K562 (cell line): ENCODE results near the gene SIAE. TPM values are rescaled to one million over a fixed set of nuclear protein-coding genes. Genes with fewer than 3 reads are reported as not detected.

Experiments used
- CBX3 ChIP-seq, 2 experiments: IDR thresholded peaks; 1 replicate in 1 of 2; 2 replicates in 1 of 2; pipeline ENCODE4 v1.6.1; 2012; ENCODE audit warnings: inconsistent platforms in 2 of 2, low read length in 2 of 2, borderline replicate concordance in 1 of 2, control low read depth in 1 of 2
- HOXB6 ChIP-seq: fragments of 250-450 bp; sonication (Bioruptor Pico); IDR thresholded peaks from 2 replicates; pipeline ENCODE4 v1.5.1; 2022; ENCODE audit warnings: mild to moderate bottlenecking, borderline replicate concordance
- REST ChIP-seq, 2 experiments: fragments of 450-650 bp; formaldehyde crosslinking in 1 of 2; IDR thresholded peaks; 2 replicates each; pipeline versions ENCODE4 v1.4.0 to v1.6.1; 2014 to 2020; ENCODE audit warnings: mild to moderate bottlenecking in 2 of 2, borderline replicate concordance in 1 of 2, low read depth in 1 of 2
- ZBTB1 ChIP-seq: sonication (generic); formaldehyde crosslinking; IDR thresholded peaks from 2 replicates; pipeline ENCODE4 v1.8.1; 2023; ENCODE audit warnings: missing genetic modification reagents, low read depth, mild to moderate bottlenecking, borderline replicate concordance
- ZNF655 ChIP-seq: fragments of 250-450 bp; sonication (Bioruptor Pico); IDR thresholded peaks from 2 replicates; pipeline ENCODE4 v1.5.0; 2021
- polyA plus RNA-seq, 8 experiments: library from polyadenylated mRNA; depleted of rRNA in 4 of 8; stranded (reverse) in 5 of 8; unstranded in 3 of 8; fragments of >200 nt; fragmentation: Nextera tagmentation in 2 of 8; fragmentation: Illumina TruSeq in 1 of 8; extraction: Ambion mirVana in 2 of 8; extraction: Trizol in 1 of 8; gene quantifications; 2 replicates each; pipeline versions ENCODE4 v1.2.1 to v1.2.3, GENCODE V29; 2011 to 2014; ENCODE audit warnings: inconsistent platforms in 1 of 8, missing spikeins in 1 of 8
- total RNA-seq, 7 experiments: library from RNA; depleted of rRNA in 6 of 7; stranded (reverse); fragments of >200 nt in 6 of 7; fragmentation: Illumina TruSeq in 2 of 7; extraction: Trizol in 2 of 7; gene quantifications; 2 replicates each; pipeline versions ENCODE4 v1.2.1 to v1.2.3, GENCODE V29; 2011 to 2021; ENCODE audit warnings: low replicate concordance in 1 of 7

The SIAE gene
- total and polyA plus RNA-seq, 9 of the 15 experiments (the other 6 are each of a cell fraction or from before 2014, with no cell fraction given): 0.89 to 9.6 (median 3.7) TPM

DNA sequence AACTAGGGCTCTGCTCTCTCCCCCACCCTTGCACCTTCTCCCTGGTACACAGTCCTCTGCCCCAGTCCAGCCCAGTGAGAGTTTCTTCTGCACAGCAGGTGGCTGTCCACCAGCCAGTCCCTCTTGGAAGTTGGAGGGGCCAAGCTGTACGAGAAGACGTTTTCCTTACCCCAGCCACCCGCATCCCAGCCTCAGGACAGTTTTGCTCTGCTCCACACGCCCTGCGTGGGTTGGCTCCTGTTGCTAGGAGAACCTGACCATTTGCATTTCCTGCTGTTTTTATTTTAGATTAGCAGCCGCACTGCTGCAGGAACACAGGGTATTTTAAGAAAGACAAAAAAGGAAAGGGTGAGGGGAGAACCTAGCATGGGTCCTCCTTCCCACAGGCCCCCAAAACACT, 48.6 kb upstream of the SIAE start (continued):
- TF ChIP-seq REST (IDR thresholded peaks at IDR 0.05; ENCODE audit: borderline replicate concordance): no peak
- no peak for TF ChIP-seq REST (CRISPR knock-in tag; IDR thresholded peaks at IDR 0.05; ENCODE audit: low read depth)
- TF ChIP-seq ZBTB1 (CRISPR knock-in tag): no peak
- no peak for TF ChIP-seq HOXB6 (CRISPR knock-in tag)
- no peak for TF ChIP-seq CBX3 (IDR thresholded peaks at IDR 0.05; ENCODE audit: borderline replicate concordance in 1 of 2, low read length in 2 of 2)
- no peak for TF ChIP-seq ZNF655 (CRISPR knock-in tag)
